Esophagus squamous epithelium (tissue), 5 donors: ENCODE data around the gene ADGRG2. TPM values are rescaled to one million over a fixed set of nuclear protein-coding genes. Genes with fewer than 3 reads are reported as not detected.

Experiments used
- DNase-seq: peaks from one replicate; lab custom pipeline; 2025; lab: John Stamatoyannopoulos, UW
- H3K27ac ChIP-seq, 4 donors: fragments of 200-600 bp; sonication (generic); one replicate each; pipeline ENCODE4 v1.5.1; 2016 to 2019; ENCODE audit warnings: mild to moderate bottlenecking in 1 of 4
- H3K27me3 ChIP-seq, 4 donors: fragments of 200-600 bp; sonication (generic); 1 replicate in 3 of 4; 2 replicates in 1 of 4; pipeline versions ENCODE4 v1.5.1 to v1.6.0; 2017 to 2021; ENCODE audit warnings: antibody characterized with exemption in 1 of 4
- H3K36me3 ChIP-seq, 3 donors: fragments of 200-600 bp; sonication (generic); one replicate each; pipeline ENCODE4 v1.5.1; 2016 to 2019
- H3K4me1 ChIP-seq, 3 donors: fragments of 200-600 bp; sonication (generic); one replicate each; pipeline ENCODE4 v1.5.1; 2017 to 2019
- H3K4me3 ChIP-seq, 4 donors: fragments of 200-600 bp; sonication (generic); 1 replicate in 3 of 4; 2 replicates in 1 of 4; pipeline ENCODE4 v1.5.1; 2016 to 2019; ENCODE audit warnings: mild to moderate bottlenecking in 2 of 4, moderate library complexity in 1 of 4
- H3K9me3 ChIP-seq, 3 donors: fragments of 200-600 bp; sonication (generic); one replicate each; pipeline ENCODE4 v1.5.1; 2016 to 2019
- POLR2A ChIP-seq, 4 donors: fragments of 450-650 bp; IDR thresholded peaks; one replicate each; pipeline ENCODE4 v1.6.1; 2017; ENCODE audit warnings: antibody characterized with exemption in 4 of 4, mild to moderate bottlenecking in 4 of 4, moderate library complexity in 3 of 4
- WGBS, 2 donors: methylation state at CpG; one replicate each; pipeline ENCODE4 v1.1.5; 2018; 5-methylcytosine and 5-hydroxymethylcytosine counted together
- intact Hi-C: fragments of 100-400 bp; cut with DNase I; formaldehyde crosslinking; loops from one replicate; pipeline ENCODE4 v1.15.0; 2022
- total RNA-seq, 4 donors: library from RNA; depleted of rRNA; stranded (reverse); fragments of >200 nt; gene quantifications; one replicate each; pipeline ENCODE4 v1.1.0, GENCODE V29; 2016
- TF ChIP-seq, protein P1 (sequence below), 6 experiments: fragments of 450-650 bp in 4 of 6; fragments of 200-600 bp in 2 of 6; sonication (generic) in 2 of 6; IDR thresholded peaks; one replicate each; pipeline ENCODE4 v1.5.1; 2016 to 2019; ENCODE audit warnings: antibody characterized with exemption in 6 of 6, mild to moderate bottlenecking in 4 of 6, moderate library complexity in 4 of 6
- donor health status: DM: yes; HTN: yes; CAD: no.

ADGRG2 gene
- total RNA-seq, 4 donors from 2014 or later, result 0.15 to 1.1 (median 0.56) TPM

- Histone ChIP-seq H3K4me1 (peaks cover 0 to 6% (median 0%) of the 10 kb centered on the region in 3 donors), H3K9me3 (no peaks in the 10 kb centered on the region), H3K4me3 (no peak overlapping the region), H3K27me3 (no peaks in the 10 kb centered on the region), H3K27ac (no peak overlapping the region), H3K36me3 (no peaks in the 10 kb centered on the region)
- WGBS, 2 donors, result 84 to 92% methylated on average over 3 to 7 of the region's 7 CpGs
- TF ChIP-seq, protein P1, sequence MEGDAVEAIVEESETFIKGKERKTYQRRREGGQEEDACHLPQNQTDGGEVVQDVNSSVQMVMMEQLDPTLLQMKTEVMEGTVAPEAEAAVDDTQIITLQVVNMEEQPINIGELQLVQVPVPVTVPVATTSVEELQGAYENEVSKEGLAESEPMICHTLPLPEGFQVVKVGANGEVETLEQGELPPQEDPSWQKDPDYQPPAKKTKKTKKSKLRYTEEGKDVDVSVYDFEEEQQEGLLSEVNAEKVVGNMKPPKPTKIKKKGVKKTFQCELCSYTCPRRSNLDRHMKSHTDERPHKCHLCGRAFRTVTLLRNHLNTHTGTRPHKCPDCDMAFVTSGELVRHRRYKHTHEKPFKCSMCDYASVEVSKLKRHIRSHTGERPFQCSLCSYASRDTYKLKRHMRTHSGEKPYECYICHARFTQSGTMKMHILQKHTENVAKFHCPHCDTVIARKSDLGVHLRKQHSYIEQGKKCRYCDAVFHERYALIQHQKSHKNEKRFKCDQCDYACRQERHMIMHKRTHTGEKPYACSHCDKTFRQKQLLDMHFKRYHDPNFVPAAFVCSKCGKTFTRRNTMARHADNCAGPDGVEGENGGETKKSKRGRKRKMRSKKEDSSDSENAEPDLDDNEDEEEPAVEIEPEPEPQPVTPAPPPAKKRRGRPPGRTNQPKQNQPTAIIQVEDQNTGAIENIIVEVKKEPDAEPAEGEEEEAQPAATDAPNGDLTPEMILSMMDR (IDR thresholded peaks at IDR 0.05), result no peak
- no peak for TF ChIP-seq POLR2A (IDR thresholded peaks at IDR 0.05)
- no peak for DNase-seq
- intact Hi-C loops, result no loop called here
Observed at GRCh38 chrX:18974993-18975392, 147.3 kb downstream of the ADGRG2 start.

GRCh38 chrX:18973527-18974192 is 148.6 kb downstream of the ADGRG2 start:
- TF ChIP-seq, protein P1 (IDR thresholded peaks at IDR 0.05), result no peak
- no peak for TF ChIP-seq POLR2A (IDR thresholded peaks at IDR 0.05)
- peaks cover 0 to 6% (median 0%) of the 10 kb centered on the region in 3 donors for H3K4me1 ChIP-seq
- WGBS, 2 donors, result 65 to 69% methylated on average over 7 of the region's 7 CpGs
- no peak overlapping the region for H3K27ac ChIP-seq
- no peak overlapping the region for H3K4me3 ChIP-seq
- no peaks in the 10 kb centered on the region for H3K9me3 ChIP-seq
- no peak for DNase-seq
- intact Hi-C loops, result no loop called here
- no peaks in the 10 kb centered on the region for H3K36me3 ChIP-seq
- no peaks in the 10 kb centered on the region for H3K27me3 ChIP-seq

- Histone ChIP-seq H3K36me3 (no peaks in the 10 kb centered on the region), H3K27ac (no peak overlapping the region), H3K4me1 (peaks cover 0 to 6% (median 0%) of the 10 kb centered on the region in 3 donors), H3K4me3 (no peak overlapping the region), H3K9me3 (no peaks in the 10 kb centered on the region), H3K27me3 (no peaks in the 10 kb centered on the region)
- TF ChIP-seq, protein P1 (IDR thresholded peaks at IDR 0.05), result no peak
- TF ChIP-seq POLR2A (IDR thresholded peaks at IDR 0.05), result no peak
- DNase-seq, result no peak
- 45 to 73% methylated on average over 2 of the region's 2 CpGs for WGBS, 2 donors
- intact Hi-C loops, result no loop called here
Observed at GRCh38 chrX:18971506-18971905, 150.8 kb downstream of the ADGRG2 start.

GRCh38 chrX:18970465-18970864 is 151.8 kb downstream of the ADGRG2 start:
- no peaks in the 10 kb centered on the region for H3K27me3 ChIP-seq
- DNase-seq, result no peak
- intact Hi-C loops, result no loop called here
- peaks cover 0 to 6% (median 0%) of the 10 kb centered on the region in 3 donors for H3K4me1 ChIP-seq
- no peak for TF ChIP-seq POLR2A (IDR thresholded peaks at IDR 0.05)
- TF ChIP-seq, protein P1 (IDR thresholded peaks at IDR 0.05), result no peak
- no peaks in the 10 kb centered on the region for H3K36me3 ChIP-seq
- H3K4me3 ChIP-seq, result no peak overlapping the region
- H3K9me3 ChIP-seq, result no peaks in the 10 kb centered on the region
- H3K27ac ChIP-seq, result no peak overlapping the region

DNA sequence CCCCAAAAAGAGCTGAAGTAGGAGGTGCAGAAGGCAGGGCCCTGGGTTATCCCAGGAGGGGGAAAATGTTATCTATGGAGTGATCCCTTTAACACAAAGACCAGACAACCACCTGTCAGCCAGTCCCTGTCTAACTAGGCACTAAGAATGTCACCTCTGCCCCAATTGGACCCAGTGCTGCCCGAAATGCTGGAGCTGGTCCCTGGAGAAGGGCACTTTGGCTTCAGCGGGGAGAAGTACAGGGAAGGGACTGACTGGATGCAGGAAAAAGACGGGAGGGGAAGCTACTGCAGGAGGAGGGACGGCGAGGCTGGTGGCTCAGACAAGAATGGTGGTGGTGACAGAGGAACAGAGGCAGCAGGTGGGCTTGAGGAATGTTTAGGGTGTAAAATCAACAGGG is 155.6 kb downstream of the ADGRG2 start:
- TF ChIP-seq, protein P1 (IDR thresholded peaks at IDR 0.05), result no peak
- no peak for TF ChIP-seq POLR2A (IDR thresholded peaks at IDR 0.05)

More for the DNA sequence above, 155.6 kb downstream of the ADGRG2 start:
- Histone ChIP-seq H3K27ac (no peak overlapping the region), H3K27me3 (no peaks in the 10 kb centered on the region), H3K4me1 (peaks cover 0 to 16% (median 0%) of the 10 kb centered on the region in 3 donors), H3K9me3 (no peaks in the 10 kb centered on the region), H3K36me3 (no peaks in the 10 kb centered on the region), H3K4me3 (no peak overlapping the region)
- WGBS, 2 donors, result 58 to 92% methylated on average over 5 of the region's 5 CpGs
- DNase-seq, result no peak
- intact Hi-C loops, result no loop called here
